B cell (primary cell): ENCODE results near the gene NR4A2. TPM values are rescaled to one million over a fixed set of nuclear protein-coding genes. Genes with fewer than 3 reads are reported as not detected.

Source experiments
- ATAC-seq: fragments of 200-7000 bp; cut with Tn5 transposase; one replicate; pipeline ENCODE4 v1.10.0; 2021; ENCODE audit warnings: low read depth, mild to moderate bottlenecking, moderate number of reproducible peaks, moderate library complexity
- CTCF ChIA-PET: fragments of 350-600 bp; sonication (Branson Sonifier 250); formaldehyde crosslinking; loops from one replicate; lab custom pipeline; 2021; ENCODE audit warnings: antibody characterized with exemption, inconsistent platforms; lab: Charles Lee
- POLR2A ChIA-PET: fragments of 350-600 bp; sonication (Branson Sonifier 250); formaldehyde crosslinking; loops from one replicate; lab custom pipeline; 2021; ENCODE audit warnings: antibody characterized with exemption; lab: Charles Lee
- DNase-seq: peaks from one replicate; pipeline ENCODE4 v3.0.0; 2013
- H2AFZ ChIP-seq: 2 replicates; pipeline ENCODE4 v1.6.1; 2012; ENCODE audit warnings: mild to moderate bottlenecking, low read depth, low read length; ENCODE audit not compliant: insufficient read depth, poor library complexity, severe bottlenecking
- H3K27ac ChIP-seq, 2 donors: 1 replicate in 1 of 2; 2 replicates in 1 of 2; pipeline ENCODE4 v1.5.1; 2012 to 2013; ENCODE audit warnings: low read length in 2 of 2, mild to moderate bottlenecking in 2 of 2, moderate library complexity in 1 of 2
- H3K27me3 ChIP-seq, 4 experiments: fragments of 200-600 bp in 1 of 4; sonication (generic) in 1 of 4; replicated peaks in 1 of 4; 1 replicate in 2 of 4; 2 replicates in 2 of 4; pipeline versions ENCODE4 v1.6.1 to v1.7.0; 2013 to 2016; ENCODE audit warnings: low read length in 3 of 4, mild to moderate bottlenecking in 2 of 4, mixed read lengths in 1 of 4, moderate library complexity in 1 of 4; ENCODE audit not compliant: insufficient read depth in 4 of 4, control insufficient read depth in 3 of 4; ENCODE audit errors: control extremely low read depth in 1 of 4
- H3K36me3 ChIP-seq, 2 experiments: replicated peaks in 1 of 2; 1 replicate in 1 of 2; 2 replicates in 1 of 2; pipeline versions ENCODE4 v1.6.1 to v1.7.1; 2013; ENCODE audit warnings: low read length in 1 of 2; ENCODE audit not compliant: insufficient read depth in 2 of 2, control insufficient read depth in 1 of 2; ENCODE audit errors: control extremely low read depth in 1 of 2, extremely low read depth in 1 of 2
- H3K4me1 ChIP-seq, 2 donors: fragments of 200-600 bp in 1 of 2; sonication (generic) in 1 of 2; 1 replicate in 1 of 2; 2 replicates in 1 of 2; pipeline versions ENCODE4 v1.5.1 to v1.6.1; 2013 to 2017; ENCODE audit warnings: low read length in 2 of 2; ENCODE audit not compliant: control insufficient read depth in 2 of 2, insufficient read depth in 2 of 2
- H3K4me2 ChIP-seq: replicated peaks from 2 replicates; pipeline ENCODE3; 2012; ENCODE audit warnings: mild to moderate bottlenecking, low read depth, low read length; ENCODE audit not compliant: poor library complexity, severe bottlenecking
- H3K4me3 ChIP-seq, 5 experiments: fragments of 200-600 bp in 1 of 5; sonication (generic) in 1 of 5; 1 replicate in 3 of 5; 2 replicates in 2 of 5; pipeline versions ENCODE4 v1.5.1 to v1.7.0; 2011 to 2016; ENCODE audit warnings: low read length in 4 of 5, mild to moderate bottlenecking in 4 of 5, low read depth in 2 of 5, control low read depth in 1 of 5, moderate library complexity in 1 of 5; ENCODE audit not compliant: insufficient read depth in 1 of 5; ENCODE audit errors: control extremely low read depth in 1 of 5, extremely low read depth in 1 of 5
- H3K79me2 ChIP-seq: fragments of 200-600 bp; sonication (generic); one replicate; pipeline ENCODE4 v1.6.0; 2016; ENCODE audit warnings: low read length; ENCODE audit not compliant: control insufficient read depth, insufficient read depth
- H3K9ac ChIP-seq: fragments of 200-600 bp; sonication (generic); 2 replicates; pipeline ENCODE4 v1.6.1; 2017; ENCODE audit warnings: mild to moderate bottlenecking, low read length, moderate library complexity
- H3K9me3 ChIP-seq, 3 donors: one replicate each; pipeline versions ENCODE4 v1.6.1 to v1.7.1; 2013; ENCODE audit warnings: low read length in 2 of 3; ENCODE audit not compliant: control insufficient read depth in 2 of 3, insufficient read depth in 1 of 3; ENCODE audit errors: control extremely low read depth in 1 of 3
- H4K20me1 ChIP-seq: 2 replicates; pipeline ENCODE4 v1.6.0; 2012; ENCODE audit warnings: mild to moderate bottlenecking, low read length; ENCODE audit not compliant: insufficient read depth, control insufficient read depth, poor library complexity, severe bottlenecking
- H3K27ac Mint-ChIP-seq: one replicate; pipeline ENCODE4 v1.8.0; 2021; ENCODE audit warnings: mixed read lengths
- H3K27me3 Mint-ChIP-seq: one replicate; pipeline ENCODE4 v1.8.0; 2021; ENCODE audit warnings: mixed read lengths
- H3K4me1 Mint-ChIP-seq: one replicate; pipeline ENCODE4 v1.8.0; 2021; ENCODE audit warnings: mixed read lengths
- H3K4me3 Mint-ChIP-seq: one replicate; pipeline ENCODE4 v1.8.0; 2021; ENCODE audit warnings: mixed read lengths
- H3K9me3 Mint-ChIP-seq: one replicate; pipeline ENCODE4 v1.8.0; 2022; ENCODE audit warnings: mixed read lengths; ENCODE audit not compliant: insufficient read depth
- EZH2 ChIP-seq: IDR thresholded peaks from 2 replicates; pipeline ENCODE4 v1.6.1; 2012; ENCODE audit warnings: borderline replicate concordance, low read depth, mild to moderate bottlenecking, moderate library complexity, low read length; ENCODE audit not compliant: insufficient read depth, poor library complexity, severe bottlenecking
- WGBS: methylation state at CpG from one replicate; pipeline ENCODE4 v1.1.5; 2013; ENCODE audit warnings: missing lambda C conversion rate; ENCODE audit not compliant: insufficient coverage; 5-methylcytosine and 5-hydroxymethylcytosine counted together
- intact Hi-C: fragments of 100-400 bp; cut with micrococcal nuclease; formaldehyde crosslinking; loops from one replicate; pipeline ENCODE4 v1.10.0; 2022
- polyA plus RNA-seq: library from polyadenylated mRNA; depleted of rRNA; stranded (reverse); fragments of >200 nt; gene quantifications from 2 replicates; pipeline ENCODE4 v1.2.3, GENCODE V29; 2012
- total RNA-seq, 2 donors: library from RNA; stranded (reverse); fragments of 120-200 nt in 1 of 2; gene quantifications; 1 replicate in 1 of 2; 2 replicates in 1 of 2; pipeline versions ENCODE4 v1.2.3 to v1.2.4, GENCODE V29; 2013 to 2022
- TF ChIP-seq, protein P1 (sequence below): fragments of 200-600 bp; IDR thresholded peaks from one replicate; pipeline ENCODE4 v1.8.0; 2022; ENCODE audit warnings: antibody characterized with exemption, mild to moderate bottlenecking

The NR4A2 gene
- total and polyA plus RNA-seq, 2 donors (not counting 1 experiment from before 2014, with no cell fraction given) = 30.6 to 177 TPM

DNA sequence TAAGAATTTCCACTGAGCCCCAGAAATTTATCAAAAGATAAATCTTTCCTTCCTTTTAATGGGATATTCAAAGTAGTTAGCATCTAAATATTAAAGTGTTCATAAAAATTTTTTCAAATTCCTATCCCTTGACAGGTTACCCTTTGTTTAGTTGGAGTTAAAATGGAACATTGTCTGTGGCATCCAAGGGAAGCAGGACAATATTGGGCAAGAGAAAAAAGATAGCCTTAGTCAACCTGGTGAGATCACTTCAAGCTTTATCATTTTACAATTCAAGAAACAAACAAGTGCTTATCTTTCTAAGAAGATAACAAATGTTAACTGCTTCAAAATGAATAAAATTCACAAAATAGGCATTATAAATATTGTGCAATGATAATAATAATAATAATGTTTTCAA lies 21.7 kb downstream of the NR4A2 start:
- no peak for ATAC-seq
- Histone ChIP-seq H3K4me2 (no peak overlapping the region), H2AFZ (no peak overlapping the region), H3K27ac (no peak overlapping the region), H3K9me3 (no peaks in the 10 kb centered on the region), H3K4me1 (no peaks in the 10 kb centered on the region), H3K79me2 (no peaks in the 10 kb centered on the region), H3K27me3 (peaks cover 0 to 16% (median 5%) of the 10 kb centered on the region in 4 experiments), H3K9ac (no peak overlapping the region), H4K20me1 (no peaks in the 10 kb centered on the region), H3K36me3 (no peaks in the 10 kb centered on the region), H3K4me3 (no peak overlapping the region)
- H3K27ac Mint-ChIP-seq = no peak overlapping the region
- intact Hi-C loops = no loop called here
- H3K9me3 Mint-ChIP-seq = no peaks in the 10 kb centered on the region
- CTCF ChIA-PET = no interaction called here
- H3K4me3 Mint-ChIP-seq = no peak overlapping the region
- DNase-seq = no peak
- peaks cover 2% of the 10 kb centered on the region for H3K4me1 Mint-ChIP-seq
- POLR2A ChIA-PET = no interaction called here
- peaks cover 44% of the 10 kb centered on the region for H3K27me3 Mint-ChIP-seq
- TF ChIP-seq, protein P1, sequence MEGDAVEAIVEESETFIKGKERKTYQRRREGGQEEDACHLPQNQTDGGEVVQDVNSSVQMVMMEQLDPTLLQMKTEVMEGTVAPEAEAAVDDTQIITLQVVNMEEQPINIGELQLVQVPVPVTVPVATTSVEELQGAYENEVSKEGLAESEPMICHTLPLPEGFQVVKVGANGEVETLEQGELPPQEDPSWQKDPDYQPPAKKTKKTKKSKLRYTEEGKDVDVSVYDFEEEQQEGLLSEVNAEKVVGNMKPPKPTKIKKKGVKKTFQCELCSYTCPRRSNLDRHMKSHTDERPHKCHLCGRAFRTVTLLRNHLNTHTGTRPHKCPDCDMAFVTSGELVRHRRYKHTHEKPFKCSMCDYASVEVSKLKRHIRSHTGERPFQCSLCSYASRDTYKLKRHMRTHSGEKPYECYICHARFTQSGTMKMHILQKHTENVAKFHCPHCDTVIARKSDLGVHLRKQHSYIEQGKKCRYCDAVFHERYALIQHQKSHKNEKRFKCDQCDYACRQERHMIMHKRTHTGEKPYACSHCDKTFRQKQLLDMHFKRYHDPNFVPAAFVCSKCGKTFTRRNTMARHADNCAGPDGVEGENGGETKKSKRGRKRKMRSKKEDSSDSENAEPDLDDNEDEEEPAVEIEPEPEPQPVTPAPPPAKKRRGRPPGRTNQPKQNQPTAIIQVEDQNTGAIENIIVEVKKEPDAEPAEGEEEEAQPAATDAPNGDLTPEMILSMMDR = no peak
- TF ChIP-seq EZH2 = no peak

DNA sequence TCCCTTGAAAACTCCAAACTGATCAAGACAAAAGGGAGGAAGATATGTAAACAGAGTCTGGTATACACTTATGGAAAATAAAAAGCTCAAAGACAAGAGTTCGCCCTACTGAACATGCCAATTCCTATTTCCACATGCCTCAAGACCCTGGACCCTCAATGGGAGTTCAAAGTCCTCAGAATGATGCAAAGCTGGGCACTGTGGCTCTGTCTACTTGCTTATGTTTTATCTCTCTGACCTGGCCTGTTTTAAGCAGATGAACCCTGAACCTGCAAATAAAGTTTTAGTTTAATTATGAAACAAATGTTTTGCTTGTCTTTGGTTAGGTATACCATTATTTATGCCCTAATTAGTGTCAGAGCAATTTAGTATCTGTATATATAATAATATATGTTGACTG lies 22.6 kb downstream of the NR4A2 start:
- H3K79me2 ChIP-seq = no peaks in the 10 kb centered on the region
- peaks cover 0 to 1% (median 0%) of the 10 kb centered on the region in 3 donors for H3K9me3 ChIP-seq
- no CpG with 5 or more reads among the region's 1 CpG for WGBS
- ChIA-PET POLR2A (no interaction called here), CTCF (no interaction called here)
- Mint-ChIP-seq H3K9me3 (no peaks in the 10 kb centered on the region), H3K4me1 (peaks cover 2% of the 10 kb centered on the region), H3K27ac (no peak overlapping the region), H3K27me3 (peaks cover 39% of the 10 kb centered on the region), H3K4me3 (no peak overlapping the region)
- no peak overlapping the region for H3K4me3 ChIP-seq
- intact Hi-C loops = no loop called here
- peaks cover 0 to 16% (median 4%) of the 10 kb centered on the region in 4 experiments for H3K27me3 ChIP-seq
- H4K20me1 ChIP-seq = no peaks in the 10 kb centered on the region
- no peak overlapping the region for H2AFZ ChIP-seq
- H3K9ac ChIP-seq = no peak overlapping the region
- no peak overlapping the region for H3K4me2 ChIP-seq
- no peak for TF ChIP-seq EZH2
- TF ChIP-seq, protein P1 = no peak
- DNase-seq = no peak
- no peak for ATAC-seq
- H3K27ac ChIP-seq = no peak overlapping the region
- H3K36me3 ChIP-seq = no peaks in the 10 kb centered on the region
- no peaks in the 10 kb centered on the region for H3K4me1 ChIP-seq
